Liver (tissue), 2 donors: ENCODE measurements around the gene TRAT1.

ENCODE experiments used
- TF ChIP-seq, protein P1 (sequence below): fragments of 150-350 bp; IDR thresholded peaks from 2 replicates; pipeline ENCODE4 v1.5.1; 2017; ENCODE audit warnings: improper control_type of control experiment, low read depth, low read length; ENCODE audit not compliant: missing input control
- TF ChIP-seq, protein P2 (sequence below): IDR thresholded peaks from 2 replicates; pipeline ENCODE4 v1.6.1; 2016; ENCODE audit warnings: antibody characterized with exemption
- donor health status: healthy.

DNA sequence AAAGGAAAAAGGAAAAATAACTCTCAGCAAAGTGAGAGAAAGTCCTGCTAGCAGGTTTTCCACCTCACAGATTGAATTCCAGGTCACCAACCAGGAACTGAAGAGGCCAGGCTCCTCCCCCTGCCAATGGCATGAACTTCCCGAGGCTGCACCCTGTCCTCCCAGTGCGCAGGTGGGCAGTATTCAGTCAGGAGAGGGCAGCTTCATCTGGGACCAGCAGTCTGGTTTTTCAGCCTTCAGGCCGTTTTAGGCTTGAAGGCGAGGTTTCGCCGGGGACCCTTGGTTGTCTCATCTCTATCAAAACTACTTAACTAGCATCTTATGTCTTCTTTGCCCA, 41.2 kb downstream of the TRAT1 start:
- TF ChIP-seq, protein P1, sequence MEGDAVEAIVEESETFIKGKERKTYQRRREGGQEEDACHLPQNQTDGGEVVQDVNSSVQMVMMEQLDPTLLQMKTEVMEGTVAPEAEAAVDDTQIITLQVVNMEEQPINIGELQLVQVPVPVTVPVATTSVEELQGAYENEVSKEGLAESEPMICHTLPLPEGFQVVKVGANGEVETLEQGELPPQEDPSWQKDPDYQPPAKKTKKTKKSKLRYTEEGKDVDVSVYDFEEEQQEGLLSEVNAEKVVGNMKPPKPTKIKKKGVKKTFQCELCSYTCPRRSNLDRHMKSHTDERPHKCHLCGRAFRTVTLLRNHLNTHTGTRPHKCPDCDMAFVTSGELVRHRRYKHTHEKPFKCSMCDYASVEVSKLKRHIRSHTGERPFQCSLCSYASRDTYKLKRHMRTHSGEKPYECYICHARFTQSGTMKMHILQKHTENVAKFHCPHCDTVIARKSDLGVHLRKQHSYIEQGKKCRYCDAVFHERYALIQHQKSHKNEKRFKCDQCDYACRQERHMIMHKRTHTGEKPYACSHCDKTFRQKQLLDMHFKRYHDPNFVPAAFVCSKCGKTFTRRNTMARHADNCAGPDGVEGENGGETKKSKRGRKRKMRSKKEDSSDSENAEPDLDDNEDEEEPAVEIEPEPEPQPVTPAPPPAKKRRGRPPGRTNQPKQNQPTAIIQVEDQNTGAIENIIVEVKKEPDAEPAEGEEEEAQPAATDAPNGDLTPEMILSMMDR: no peak
- TF ChIP-seq, protein P2, sequence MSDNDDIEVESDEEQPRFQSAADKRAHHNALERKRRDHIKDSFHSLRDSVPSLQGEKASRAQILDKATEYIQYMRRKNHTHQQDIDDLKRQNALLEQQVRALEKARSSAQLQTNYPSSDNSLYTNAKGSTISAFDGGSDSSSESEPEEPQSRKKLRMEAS: no peak
